HK-2 (cell line): ENCODE measurements around the gene IGSF3.
"Not testable (repeated sequence)": the region's sequence is repeated elsewhere in the genome, so short reads cannot be mapped to it uniquely, and the experiment has no call there.

Experiments used
- DNase-seq: peaks from one replicate; pipeline ENCODE4 v3.0.0-alpha.2; 2018; ENCODE audit not compliant: unreplicated experiment

The IGSF3 gene

DNA sequence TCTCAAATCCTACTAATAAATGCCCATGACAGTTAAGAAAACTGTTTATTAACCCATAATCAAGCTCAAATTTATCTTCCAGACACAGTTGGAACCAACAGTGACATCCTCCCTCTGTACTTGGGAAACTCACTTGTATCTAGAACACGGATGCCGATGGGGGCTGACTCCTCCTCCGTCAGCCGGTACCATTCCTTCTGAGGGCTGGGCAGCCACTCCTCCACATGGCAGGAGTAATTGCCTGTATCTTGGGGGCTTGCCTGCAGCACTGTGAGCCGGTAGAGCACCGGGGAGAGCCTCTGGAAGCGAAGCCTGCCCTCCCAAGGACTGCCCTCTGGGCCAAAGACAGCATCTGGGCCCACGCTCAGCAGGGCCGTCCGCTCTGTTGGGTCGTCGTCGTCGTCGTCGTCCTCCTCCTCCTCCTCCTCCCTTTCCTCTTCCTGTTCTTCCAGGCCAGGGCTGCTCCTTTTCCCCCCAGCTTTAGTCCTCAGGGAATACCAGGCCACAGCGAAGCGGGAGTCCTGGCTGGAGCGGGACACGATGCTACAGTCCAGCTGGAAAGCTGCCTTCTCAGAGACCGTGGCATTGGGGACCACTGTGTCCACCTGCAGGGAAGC, 88.2 kb downstream of the IGSF3 start:
- DNase-seq, result no peak

DNA sequence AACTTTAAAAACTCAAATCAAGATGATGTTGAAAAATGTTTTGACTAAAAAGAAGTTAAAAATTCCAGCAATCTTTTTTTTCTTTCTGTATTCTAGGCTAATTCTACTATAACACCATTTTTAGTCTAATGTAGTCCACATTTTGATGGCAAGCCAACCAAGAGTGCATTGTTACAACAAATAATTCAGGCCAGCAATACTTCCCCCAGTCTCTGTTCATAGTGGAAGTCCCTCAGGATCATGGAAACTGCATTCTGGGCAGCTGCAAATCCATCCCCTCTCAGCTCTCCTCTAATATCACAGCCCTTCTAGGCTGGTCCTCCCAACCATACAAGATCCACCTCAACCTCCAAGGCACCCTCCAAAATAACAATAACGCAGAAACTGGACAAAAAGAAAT, 89.0 kb downstream of the IGSF3 start:
- no peak for DNase-seq

DNA sequence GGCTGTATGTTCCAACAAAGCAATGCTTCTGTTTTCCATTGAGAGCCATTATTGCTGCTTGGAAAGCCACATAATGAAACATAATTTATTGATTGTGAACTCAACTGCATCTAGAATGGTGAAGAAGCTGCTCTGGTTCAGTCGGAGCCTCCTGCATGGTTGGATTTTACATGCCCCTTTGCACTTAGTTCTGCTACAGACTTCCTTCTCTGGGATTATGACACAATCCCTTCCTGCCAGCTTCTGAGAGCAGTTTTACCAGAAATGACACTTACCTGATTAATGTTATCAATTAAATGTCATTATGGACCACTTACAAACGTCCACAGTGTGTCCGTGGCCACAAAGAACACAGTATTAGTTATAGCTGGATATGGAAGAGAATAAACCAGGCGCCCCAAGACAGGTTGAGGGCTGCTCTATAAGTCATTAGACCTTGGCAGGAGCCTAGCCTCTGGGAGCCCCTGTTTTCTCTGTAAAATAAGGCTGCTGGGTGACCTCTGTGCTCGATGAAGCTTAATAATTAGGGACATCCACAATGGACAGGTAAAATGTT, 89.7 kb downstream of the IGSF3 start:
- no peak for DNase-seq

DNA sequence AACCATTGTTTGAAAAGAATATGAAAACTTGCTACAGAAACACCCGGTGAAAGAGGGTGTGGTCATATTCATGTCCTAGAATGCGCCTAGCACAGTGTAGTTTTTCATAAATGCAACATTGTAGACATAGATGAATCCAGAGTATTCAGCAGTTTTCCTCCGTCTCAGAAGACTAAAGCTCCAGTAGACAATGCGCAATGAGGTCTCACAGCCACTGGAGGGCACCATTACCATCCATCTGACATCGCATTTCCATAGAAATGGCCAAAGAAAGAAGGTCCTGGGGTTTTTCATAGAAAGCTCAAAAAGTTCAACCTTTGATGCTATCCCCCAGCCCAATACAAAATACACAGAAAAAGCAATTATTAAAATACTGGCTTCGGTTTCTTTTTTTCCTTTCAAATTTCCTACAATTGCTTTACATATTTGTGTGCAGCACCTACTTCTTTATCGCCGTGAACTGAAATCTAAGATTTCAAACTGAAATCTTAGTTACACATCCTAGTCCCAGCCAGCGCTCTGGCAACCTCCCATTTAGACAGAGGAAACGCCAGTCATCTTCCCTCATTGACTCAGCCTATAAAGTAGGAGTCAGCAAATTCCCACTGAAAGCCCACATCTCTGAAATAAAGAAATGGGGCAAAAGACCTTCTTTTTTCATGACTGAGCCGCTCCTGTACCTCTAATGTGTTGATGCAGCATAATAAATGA, 92.8 kb downstream of the IGSF3 start:
- DNase-seq, result peak; percentile 51

DNA sequence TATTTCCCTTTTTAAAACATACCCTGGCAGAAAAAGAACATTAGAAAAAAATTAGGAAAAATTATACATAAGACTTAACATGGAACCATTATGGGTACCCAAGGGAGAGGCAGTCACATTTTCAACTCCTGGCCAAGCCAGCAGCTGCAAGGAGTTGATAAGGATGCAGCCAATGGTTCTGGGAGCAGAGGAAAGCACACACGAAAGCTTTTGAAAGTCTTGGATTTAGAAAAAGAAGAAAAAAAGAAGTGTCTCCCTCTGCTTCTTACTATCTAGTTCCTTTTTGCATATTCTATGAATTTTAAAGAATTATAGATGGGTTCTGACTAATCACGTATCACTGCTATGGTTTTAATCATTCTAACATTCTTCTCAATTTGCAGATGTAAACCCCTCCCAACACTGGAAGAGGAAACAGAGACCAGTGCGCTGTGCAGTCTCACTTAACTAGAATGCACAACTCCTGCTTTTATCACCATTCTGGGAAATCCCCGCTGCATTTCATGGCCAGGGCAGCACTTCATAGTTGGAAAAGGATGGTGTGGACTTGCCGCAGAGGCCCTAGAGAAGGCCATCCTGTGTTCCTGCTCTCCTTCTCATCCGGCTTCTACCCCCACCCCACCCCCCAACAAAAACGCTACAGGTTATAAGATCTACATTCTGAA, 94.0 kb downstream of the IGSF3 start:
- no peak for DNase-seq

DNA sequence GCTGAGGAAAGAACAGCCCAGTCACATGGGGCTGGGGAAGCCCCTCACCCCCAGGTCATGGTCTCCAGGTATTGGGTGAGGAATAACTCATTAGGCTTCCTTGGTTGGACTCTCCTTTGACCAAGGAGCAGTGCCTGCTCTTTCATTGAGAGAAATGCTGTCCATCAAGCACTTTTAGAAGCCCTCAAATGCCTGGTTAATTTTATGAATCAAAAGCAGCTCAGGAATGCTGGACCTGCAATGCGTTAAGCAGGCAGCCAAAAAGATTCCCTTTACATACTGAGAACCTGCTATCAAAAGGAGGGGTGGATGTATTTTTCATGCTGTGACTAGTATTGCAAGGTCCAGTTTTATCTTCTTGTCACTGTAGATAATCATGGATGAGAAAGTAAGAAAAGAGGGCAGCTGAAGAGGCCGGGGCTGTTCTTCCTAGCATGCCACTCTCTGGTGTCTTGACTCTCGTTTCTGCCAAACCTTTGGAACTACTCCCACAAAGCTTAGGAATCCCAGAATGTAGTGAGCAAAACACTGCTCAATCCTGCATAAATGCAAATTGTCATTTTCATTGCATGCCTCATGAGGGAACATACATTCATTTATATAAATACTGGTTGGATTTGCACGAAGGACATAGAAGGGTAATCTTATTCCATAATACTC, 94.6 kb downstream of the IGSF3 start:
- DNase-seq, result no peak

DNA sequence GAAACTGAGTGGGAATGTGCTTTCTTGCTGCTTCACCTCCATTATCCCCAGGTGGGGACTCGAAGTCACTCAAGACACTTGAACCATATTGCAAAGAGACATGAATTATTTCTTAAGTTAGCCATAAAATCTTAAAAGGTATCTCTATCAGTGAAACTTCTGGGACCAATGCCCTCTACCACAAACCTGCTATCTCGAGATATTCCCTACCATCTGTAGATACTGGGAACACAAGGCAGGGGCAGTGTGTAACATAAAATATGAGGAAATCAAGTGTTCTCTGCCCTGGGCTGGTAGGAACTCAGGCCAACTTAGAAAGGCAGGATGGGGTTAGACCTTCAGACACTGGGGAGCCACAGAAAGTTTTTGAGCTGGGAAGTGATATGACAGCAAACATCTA, 95.4 kb downstream of the IGSF3 start:
- no peak for DNase-seq

DNA sequence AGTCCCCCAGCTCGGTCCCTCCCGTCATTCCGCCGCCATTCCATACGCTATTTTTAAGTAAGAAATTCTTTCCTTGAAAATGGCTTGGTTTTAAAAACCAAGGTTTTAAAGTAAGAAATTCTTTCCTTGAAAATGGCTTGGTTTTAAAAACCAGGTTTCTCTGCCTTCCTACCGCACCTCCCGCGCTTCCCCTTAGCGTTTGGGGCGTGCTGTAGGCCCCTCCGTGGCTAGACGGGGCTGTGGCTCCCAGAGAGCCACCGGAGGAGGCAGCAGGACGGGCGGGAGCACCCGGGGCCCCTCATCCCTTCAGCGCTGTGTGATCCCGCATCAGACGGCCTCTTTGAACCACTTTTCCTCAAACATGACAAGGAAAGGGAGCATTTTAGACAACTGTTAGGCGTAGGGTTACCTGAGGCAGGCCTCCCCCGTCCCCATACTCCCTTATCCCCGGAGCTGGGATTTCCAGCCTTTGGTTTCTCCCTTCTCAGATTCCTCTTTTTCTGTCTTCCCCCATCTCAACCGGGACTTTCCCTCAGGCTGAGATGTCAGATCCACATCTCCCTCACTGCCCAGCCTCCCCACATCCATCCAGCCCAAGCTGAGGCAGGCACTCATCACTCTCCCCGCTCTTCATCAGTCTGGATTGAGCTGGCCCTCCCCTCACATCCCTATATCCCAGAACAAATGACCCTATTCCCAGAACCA, 96.2 kb downstream of the IGSF3 start:
- peak; percentile 29 for DNase-seq

DNA sequence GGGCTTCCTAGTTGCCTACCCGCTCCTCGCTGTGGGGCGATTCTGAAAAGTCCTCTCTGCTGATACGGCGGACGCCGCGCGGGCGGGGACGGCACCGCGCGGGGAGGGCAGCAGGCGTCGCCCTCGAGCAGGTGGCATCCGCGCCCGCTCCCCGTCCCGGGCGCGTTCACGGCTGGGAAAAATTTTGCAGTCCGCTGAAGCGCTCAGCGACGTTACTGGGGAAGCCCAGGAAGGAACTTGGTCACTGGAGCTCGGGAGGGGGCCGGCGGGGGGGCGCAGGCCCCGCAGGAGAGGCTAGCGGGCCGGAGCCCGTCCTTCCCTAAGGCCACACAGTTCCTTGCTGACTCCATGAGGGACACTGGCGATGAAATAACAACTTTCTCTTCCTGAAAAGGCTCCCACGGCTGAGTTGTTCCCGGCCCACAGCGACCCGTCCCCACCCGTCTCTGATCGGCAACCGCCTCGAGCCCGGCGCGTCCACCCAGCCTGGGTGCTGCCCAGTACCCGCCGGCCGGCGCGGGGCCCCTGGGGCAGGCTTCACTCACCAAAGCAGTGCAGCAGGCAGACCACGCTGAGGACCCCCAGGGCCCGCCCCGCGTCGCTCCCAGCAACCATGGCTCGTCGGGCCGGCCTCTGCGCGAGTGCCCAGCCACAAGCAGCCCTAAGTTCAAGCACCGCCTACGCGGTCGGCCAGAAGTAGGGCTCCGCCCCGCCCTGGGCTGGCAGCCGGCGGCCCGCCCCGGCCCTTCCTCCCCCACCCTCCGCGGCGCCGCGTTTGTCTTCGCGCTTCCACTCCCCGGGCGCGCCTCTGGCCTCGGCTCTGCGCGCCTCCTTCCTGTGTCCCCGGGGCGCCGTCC, 96.9 kb downstream of the IGSF3 start, which contains the start of gene CD58:
Gene CD58, minus strand, starts transcription at position 669 of the 857 bp plus-strand sequence. Its CDS starts 54 bp downstream, at position 615.
- peak; percentile 91 for DNase-seq

DNA sequence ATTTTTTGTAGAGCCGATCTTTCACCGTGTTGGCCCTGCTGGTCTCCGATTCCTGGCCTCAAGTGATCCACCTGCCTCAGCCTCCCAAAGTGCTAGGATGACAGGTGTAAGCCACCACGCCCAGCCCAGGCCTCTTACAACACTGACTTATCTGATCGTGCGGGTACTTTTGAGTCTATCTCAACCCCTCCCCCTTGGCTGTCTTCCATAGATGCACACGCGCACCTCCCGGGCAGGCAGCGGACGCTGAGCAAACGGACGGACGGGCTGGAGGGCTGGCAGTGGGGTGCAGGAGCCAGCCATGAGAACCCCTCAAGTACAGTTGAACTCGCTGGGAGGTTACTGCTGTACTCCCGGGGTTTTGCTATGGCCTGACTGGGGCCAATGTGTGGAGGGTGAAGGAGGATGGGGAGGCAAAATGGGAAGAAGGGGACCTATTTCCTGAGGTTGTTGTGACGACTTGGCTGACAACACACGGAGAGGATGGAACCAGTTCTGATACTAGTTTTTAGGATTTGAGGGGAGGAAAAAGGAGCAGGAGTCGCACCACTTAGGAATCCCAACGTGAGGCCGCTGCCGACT, 97.7 kb downstream of the IGSF3 start:
- DNase-seq, result no peak

DNA sequence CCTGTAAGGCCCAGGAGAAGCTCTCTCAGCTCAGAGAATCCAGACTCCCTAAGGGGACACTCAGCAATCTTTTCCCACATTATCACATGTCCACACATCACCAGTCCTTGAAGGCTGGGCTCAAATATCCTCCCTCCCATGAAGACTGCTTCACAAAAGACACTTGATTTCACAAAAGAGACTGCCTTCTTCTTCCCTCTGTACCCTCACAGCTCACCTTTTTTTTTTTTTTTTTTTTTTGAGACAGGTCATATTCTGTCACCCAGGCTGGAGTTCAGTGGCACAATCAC, 98.2 kb downstream of the IGSF3 start:
- DNase-seq, result no peak

DNA sequence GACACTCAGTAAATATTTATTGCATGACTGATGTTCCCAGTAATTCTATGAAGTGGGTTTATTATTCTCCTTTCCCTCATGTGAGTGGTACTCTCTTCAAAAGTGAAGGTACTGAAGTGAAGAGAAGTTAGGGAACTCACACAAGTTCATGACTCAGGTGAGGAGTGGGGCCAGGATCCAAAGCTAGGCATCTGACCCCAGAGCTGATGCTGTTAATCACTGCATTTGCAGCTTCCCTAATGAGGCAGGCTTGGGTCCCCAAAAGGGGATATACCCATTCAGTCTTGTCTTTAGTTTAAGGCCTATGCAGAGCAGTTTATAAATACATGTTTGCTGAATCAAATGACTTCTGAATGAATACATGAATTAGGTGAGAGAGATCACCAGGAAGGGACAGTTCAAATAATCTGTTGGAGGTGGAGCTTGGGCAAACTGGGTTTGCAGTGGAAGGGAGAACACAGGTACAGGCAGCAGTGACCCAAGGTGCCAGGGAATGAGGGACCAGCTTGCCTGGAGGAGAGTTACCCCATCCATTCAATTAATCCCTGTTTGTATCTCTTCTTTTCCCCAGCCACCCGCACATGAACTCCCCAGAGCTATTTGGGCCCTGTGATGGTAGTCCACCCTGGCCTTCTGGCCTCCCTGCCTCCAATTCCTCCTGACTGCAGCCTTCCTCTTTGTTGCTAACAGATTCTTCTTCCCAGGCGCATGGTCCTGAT, 98.7 kb downstream of the IGSF3 start:
- no peak for DNase-seq

DNA sequence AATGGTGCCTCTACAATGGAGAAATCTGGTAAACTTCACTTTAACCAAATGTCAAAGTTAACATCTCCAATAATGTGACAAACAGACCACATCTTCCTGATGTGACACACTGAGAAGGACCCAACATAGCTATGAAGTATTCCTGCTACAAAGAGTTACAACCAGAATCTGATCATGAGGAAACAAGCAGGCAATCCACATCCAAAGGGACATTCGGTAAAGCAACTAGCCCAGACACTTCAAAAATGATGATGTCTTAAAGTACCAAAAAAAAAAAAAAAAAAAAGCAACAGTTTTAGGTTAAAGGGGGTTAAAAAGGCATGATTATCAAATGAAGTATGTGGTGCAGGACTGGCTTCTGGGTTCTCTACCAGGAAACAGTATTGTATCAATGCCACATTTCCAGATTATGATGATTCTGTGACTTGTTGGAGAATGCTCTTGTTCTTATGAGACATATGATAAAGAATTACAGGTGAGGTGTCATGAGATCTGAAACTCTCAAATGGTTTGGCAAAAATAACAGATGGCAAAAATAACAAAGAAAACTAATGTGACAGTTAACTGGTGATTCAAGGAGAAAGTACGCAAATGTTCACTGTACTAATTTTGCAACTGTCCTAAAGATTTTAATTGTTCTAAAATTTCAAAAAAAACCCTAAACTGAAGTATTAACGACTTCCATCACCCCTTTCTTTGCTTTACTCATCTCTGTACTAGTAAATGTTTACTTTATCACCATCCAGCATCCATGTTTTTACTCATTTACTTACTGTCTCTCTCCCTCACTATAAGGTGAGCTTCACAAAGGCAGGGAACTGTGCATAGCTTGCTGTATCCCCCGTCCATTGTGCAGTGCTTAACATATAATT, 99.5 kb downstream of the IGSF3 start:
- DNase-seq, result no peak

DNA sequence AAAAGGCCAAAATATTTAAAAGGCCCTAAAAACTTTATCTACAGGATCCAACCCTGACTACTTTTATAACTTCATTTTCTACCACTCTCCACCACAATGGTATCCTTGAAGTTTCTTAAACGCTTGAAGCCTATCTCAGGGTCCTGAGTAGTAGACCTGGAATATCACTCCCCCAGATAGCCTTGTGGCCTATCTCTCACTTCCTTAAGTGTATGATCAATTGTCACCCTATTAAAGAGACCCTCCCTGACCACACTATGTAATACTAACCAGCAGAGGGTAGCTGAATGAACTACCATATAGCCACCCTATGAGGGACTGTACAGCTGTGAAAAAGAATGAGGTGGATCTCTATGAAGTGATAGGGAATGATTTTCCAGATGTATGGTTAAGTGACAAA, 102.3 kb downstream of the IGSF3 start:
- DNase-seq, result no peak

DNA sequence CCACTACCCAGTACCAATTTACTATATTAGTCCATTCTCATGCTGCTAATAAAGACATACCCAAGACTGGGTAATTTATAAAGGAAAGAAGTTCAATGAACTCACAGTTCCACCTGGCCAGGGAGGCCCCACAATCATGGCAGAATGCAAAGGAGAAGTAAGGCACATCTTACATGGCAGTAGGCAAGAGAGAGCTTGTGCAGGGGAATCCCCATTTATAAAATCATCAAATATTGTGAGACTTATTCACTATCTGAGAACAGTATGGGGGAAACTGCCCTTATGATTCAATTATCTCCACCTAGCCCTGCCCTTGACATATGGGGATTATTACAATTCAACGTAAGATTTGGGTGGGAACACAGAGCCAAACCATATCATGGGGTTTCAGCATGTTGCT, 103.1 kb downstream of the IGSF3 start:
- no peak for DNase-seq

DNA sequence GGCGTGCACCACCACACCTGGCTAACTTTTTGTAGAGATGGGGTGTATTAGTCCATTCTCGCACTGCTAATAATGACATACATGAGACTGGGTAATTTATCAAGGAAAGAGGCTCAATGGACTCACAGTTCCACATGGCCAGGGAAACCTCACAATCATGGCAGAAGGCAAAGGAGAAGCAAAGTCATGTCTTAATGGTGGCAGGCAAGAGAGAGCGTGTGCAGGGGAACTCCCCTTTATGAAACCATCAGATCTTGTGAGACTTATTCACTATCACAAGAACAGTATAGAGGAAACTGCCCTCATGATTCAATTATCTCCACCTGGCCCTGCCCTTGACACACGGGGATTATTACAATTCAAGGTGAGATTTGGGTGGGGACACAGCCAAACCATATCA, 105.1 kb downstream of the IGSF3 start:
- DNase-seq, result not testable (repeated sequence)

DNA sequence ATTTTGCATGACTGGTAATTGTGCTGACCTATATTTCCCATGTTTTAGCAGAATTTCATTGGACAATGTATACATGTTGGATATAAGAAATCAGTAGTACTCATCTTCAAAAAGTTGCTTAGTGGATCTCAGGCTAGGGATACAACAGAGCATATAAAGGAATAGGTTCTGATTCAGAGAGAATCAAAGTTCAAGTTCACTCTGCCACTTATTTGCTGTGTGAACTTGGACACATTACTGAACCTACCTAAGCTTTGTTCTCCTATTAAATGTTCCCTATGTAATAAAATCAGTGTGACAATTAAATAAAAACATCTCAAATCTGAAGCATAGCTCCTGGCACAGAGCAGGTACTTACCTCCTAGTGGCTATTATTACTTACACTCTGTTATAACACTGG, 106.0 kb downstream of the IGSF3 start:
- DNase-seq, result no peak

DNA sequence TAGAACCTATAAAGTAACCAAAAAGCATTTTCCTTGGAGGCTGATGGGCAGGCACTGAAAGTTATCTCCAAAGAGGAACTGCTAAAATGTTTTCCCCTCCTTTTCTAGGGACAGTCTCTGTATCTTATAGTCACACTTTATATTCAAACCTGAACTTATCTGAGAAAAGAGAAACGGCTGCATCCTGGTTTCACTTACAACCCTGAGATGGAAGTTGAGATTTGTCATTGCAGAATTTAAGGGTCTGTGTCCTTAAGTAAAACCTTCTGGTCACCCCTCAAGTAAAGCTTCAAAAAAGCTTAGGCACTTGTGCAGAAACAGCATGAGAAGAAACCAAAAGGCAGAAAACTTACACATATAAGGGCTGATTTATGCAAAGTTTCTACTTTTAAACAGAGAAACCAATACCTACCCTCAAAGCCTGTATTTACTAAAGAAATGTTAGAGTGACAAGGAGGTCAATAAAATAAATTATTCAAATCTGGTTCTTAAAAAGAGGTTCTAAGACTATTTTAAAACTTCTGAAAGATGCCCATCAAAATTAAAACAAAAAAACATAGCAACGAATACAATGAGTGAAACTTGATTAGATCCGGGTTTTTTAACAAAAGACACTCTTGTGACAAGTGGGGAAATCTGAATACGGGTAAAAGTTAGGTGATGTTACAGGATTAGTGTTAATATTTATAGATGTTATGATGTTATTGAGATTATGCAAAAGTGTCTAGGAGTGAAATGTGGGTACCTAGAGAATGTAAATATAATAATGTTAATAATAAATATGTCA, 106.6 kb downstream of the IGSF3 start:
- no peak for DNase-seq
